Ammon's horn (tissue), 1 donor: ENCODE results near the gene SNN.
A peak's percentile ranks its signal among the peaks of the same experiment; 100 is the strongest.

Experiments used
- DNase-seq: peaks from one replicate; pipeline ENCODE4 v3.0.0-alpha.2; 2016; ENCODE audit warnings: low spot score

The SNN gene

GRCh38 chr16:11667824-11668622, at the start of gene SNN:
SNN (plus strand) TSS chr16:11668455; CDS start chr16:11676060, 7,605 bp downstream.
- peak; percentile 90 for DNase-seq

- DNase-seq, result no peak
These were observed 48.9 kb upstream of the SNN start for GRCh38 chr16:11619327-11619851.

DNA sequence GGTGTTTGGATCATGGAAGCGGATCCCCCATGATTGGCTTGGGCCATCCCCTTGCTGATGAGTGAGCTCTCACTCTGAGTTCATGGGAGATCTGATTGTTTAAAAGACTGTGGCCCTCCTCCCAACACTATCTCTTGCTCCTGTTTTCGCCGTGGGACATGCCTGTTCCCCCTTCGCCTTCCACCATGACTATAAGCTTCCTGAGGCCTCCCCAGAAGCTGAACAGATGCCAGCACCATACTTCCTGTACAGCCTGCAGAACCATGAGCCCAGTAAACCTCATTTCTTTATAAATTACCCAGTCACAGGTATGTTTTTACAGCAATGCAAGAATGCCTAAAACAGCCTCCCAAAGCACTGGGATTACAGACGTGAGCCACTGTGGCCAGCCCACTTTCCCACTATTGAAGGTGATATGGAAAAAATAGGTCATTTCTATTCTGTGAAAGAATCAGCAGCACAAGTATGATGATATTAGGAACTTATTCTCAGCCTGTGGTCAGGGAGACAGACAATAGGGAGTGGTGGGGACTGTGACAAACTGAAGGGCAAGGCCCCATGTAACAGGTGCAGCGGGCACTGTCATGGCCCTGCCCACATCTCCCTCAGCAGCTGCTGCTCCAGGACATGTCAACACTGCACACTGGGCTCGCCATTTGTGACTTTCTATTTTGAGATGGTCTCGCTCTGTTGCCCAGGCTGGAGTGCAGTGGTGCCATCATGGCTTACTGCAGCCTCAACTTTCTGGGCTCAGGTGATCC, 47.8 kb upstream of the SNN start:
- no peak for DNase-seq

DNA sequence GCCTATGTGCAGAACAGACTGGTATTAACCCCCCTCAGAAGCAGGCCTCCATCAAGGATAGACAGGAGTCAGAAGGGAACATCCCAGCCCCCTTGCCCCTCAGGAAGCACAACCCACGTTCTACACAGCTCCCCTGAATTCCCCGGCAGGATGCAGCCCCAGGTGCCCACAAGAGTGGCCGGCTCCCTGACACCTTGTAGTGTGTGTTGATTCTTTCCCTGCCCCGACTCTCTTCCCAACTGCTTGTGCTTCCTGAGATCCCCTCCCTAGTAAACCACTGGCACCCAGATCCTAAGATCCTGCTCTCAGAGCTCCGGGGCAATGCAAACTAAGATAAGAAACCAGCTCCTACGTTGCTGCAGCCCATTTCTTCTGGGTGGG, 46.7 kb upstream of the SNN start:
- no peak for DNase-seq

GRCh38 chr16:11621920-11622651, 46.2 kb upstream of the SNN start:
- DNase-seq, result peak; percentile 48

DNA sequence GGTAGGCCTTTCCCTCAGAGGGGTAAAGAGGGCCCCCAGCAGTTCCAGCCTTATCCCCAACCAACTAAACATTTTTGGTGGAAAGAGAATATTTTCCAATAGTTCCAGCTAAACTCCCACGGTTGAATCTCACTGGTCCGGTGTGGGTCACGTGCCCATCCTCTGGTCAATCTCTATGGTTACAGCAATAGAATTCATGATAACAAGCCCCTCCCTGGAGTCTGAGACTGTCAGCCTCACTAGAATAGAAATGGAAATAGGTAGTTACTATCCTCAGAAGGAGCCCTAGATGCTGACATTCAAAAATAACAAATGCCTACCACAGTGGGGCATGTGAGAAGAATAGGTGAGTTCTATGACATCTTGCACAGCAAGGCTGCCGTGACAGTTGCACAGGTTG, 44.0 kb upstream of the SNN start:
- DNase-seq, result no peak

DNA sequence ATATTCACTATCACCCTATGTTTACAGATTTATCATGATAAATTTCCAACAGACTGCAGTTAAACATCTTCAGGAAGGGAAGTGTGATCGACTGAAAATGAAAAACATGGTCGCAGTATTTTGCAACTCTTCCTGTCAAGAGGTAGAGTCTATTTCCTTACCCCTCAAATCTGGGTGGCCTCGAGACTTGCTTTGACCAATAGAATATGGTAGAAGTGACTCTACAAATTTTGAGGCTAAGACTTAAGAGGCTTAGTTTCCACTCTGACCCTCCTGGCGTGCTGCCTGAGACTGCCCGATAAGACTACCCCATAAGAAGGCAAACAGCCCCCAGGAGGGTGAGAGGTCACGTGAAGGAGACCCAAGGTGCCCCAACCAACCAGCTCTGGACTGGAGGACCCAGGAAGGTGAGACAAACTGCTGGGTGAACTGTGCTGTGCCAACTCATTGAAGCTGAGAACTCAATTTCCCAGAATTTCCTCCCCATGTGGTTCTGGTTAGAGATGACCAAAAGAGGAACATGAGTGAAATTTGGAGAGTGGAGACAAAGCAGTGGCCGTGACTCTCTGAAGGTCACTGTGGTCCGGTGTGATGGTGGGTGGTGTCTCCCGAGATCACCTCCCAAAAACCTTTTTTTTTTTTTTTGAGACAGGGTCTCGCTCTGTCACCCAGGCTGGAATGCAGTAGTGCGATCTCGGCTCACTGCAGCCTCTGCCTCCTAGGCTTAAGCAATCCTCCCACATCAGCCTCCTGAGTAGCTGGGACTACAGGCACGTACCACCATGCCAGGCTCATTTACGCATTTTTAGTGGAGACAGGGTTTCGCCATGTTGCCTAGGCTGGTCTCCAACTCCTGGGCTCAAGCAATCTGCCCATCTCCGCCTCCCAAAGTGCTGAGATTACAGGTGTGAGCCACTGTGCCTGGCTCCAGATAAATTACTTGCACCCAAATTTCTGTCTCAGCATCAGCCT, 43.3 kb upstream of the SNN start:
- DNase-seq, result no peak

DNA sequence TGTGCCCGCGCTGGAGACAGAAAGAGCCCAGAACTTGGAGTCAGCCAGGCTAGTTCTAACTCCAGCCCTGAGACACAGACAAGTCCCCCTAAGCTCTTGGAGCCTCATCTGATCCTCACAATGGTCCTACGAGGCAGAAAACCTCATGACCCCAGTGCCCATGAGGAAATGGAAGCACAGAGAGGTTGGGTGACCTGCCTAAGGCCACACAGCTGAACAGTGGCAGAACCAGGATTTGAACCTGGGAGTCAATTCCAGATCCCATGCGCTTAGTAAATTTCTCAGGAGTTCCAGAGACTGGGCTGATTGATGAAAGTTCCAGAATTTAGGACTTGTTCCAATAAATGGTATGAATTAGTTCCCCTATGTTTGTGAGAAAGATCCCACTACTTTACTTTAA, 42.5 kb upstream of the SNN start:
- DNase-seq, result no peak

DNA sequence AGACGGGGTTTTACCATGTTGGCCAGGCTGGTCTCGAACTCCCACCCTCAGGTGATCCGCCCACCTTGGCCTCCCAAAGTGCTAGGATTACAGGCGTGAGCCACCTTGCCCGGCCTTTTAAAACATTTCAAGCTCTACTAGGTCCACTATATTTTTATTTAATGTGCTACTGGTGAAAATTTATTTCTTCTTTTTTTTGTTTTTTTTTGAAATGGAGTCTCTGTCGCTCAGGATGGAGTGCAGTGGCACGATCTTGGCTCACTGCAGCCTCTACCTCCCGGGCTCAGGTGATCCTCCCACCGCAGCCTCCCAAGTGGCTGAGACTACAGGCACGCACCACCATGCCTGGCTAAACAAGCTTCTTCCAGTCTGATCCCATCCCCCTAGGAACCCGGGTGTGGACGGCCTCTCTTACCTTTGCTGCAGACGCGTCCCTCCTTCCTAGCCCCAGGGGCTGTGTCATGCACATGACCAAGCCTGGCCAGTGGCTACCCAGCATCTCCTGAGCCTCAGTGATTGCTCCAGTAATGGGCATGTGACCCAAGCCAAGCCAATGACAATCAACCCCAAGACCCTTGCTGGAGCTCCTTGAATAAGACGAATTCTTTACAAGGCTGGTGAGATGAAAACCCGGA, 41.5 kb upstream of the SNN start:
- DNase-seq, result no peak

GRCh38 chr16:11627292-11627663, 41.0 kb upstream of the SNN start:
- DNase-seq, result no peak

GRCh38 chr16:11627822-11628457, 40.3 kb upstream of the SNN start:
- DNase-seq, result no peak

DNA sequence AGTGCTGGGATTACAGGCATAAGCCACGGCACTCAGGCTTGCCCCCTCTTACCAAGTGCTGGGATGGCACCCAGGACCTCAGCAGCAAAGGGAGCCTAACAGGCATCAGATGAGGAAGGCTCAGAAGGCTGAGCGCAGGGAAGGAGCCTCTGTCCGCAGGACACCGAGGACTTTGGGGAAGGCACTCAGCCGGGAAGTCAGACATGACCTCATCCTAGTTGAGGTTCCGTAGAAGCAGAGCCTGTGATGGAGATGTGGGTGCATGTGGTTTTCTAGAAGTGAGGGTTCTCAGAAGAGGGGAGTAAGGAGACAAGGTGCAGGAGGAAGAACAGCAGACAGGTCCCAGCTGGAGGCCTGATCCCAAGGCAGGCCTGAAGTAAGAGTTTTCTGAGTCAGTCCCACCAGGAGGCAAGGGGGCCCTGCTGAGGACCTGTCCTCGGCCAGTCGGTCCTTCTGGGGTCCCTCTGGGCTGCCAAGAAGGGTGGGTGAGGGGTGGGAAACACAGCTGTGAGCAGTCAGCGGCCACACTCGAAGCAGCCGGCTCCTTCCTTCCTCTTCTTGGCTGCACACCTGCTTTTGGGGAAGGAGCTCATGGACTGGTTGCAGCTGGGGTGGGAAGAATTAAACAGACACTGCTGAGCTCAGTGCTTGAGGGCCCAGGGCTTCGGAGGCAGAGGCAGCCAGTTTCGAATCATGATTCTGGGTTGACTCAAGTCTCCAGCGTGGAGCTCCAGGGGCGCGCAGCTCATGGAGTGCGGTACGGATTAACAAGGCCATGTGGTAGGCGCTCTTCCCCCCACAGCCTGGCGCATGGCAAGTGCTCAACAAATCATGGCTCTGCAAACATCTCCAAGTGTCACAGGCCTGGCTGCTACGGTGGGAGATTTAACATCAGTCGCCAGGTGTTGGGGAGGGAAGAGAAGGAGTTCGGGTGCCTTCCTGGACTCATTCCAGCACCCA, 38.9 kb upstream of the SNN start:
- peak; percentile 45 for DNase-seq

DNA sequence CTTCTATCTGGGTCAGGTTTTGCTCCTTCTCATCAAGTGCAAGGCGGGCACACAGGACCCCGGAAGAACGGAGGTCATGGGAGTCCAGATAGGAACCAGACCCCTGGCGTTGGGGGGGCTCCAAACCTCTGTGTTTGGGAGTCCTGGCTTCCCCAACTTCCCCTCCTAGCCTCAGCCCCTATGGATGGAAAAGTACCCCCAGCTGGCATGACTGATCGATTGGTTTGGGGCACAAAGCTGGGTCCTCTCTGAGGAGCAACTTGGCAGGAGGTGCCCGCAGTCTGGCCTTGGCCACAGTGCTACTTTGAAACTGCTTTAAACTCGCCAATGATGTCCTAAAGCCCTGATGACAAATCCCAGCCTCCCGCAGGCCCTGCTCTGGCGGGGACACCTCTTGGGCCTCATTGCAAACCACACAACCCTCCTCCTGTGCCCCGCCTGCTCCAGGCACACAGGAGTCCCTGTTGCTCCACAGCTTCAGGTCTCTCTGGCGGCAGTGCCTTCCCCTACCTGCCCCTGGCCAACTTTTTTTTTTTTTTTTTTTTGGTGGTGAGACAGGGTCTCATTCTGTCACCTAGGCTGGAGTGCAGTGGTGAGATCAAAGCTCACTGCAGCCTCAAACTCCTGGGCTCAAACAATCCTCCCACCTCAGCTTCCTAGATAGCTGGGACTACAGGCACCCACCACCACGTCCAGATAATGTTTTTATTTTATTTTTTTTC, 38.0 kb upstream of the SNN start:
- DNase-seq, result no peak

DNA sequence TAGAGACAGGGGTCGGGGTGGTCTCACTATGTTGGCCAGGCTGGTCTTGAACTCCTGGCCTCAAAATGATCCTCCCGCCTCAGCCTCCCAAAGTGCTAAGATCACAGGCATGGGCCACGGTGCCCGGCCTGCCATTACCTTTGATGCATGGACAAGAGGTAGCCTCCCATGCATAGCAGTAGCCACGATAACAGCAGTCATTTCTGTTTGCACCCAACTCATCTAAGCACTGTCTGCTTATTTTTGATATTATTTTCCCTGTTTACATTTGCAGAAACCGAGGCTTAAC, 37.5 kb upstream of the SNN start:
- DNase-seq, result no peak

DNA sequence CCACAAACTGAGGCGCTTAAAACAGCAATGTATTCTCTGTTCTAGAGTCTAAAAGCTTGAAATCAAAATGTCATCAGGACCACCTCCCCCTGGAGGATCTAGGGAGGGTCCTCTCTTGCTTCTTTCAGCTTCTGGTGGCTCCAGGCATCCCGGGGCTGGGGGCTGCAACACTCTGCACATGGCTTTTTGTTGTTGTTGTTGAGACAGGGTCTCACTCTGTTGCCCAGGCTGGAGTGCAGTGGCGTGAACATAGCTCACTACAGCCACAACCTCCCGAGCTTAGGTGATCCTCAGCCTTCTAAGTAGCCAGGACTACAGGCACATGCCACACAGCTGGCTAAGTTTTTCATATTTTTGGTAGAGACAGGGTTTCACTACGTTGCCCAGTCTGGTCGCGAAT, 37.0 kb upstream of the SNN start:
- DNase-seq, result no peak

DNA sequence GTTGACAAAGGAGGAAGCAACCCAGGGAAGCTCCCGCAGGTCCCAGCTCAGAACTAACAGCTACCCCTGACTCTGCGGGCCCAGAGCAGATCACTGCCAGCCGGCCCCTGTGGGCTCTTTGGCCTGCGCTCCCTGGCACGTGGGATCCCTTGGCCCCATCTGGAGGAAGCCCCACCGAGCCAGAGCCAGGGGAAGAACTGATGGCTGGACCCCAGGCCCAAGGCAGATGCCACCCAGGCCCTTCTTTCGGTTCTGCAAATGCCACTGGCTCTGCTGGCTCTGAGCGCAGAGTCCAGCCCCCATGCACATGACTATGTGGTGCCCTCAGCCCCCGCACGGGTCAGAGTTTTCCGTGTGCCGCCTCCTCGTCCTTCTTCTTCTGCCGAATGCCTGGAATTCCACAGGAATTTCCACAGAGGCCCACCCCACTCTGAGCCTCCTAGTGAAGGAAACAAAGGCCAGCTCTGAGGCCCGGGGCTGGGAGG, 35.8 kb upstream of the SNN start:
- DNase-seq, result peak; percentile 54

GRCh38 chr16:11633113-11633512, 35.1 kb upstream of the SNN start:
- DNase-seq, result no peak

DNA sequence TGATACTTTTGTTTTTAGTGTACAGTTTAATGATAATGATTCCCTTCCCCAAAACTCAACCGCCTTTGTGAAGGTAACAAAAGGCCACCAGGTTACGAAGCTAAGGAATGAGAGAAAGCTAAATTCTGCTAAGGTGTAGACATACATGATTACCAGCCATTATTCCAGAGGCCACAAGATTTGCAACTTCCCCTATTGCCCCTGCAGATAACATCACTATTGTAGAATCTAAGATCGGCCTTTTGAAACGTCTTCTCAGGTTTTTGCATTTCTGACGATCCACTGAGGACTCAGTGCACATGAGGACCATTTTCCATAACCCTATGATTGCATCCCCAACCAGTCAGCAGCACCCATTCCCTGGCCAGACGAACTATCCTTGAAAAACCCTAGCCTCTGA, 33.9 kb upstream of the SNN start:
- DNase-seq, result no peak
